HG03520 (cell line): ENCODE data around the gene NDEL1.

Experiments
- ATAC-seq: cut with Tn5 transposase; IDR thresholded peaks from one replicate; pipeline ENCODE4 v1.9.1; 2021; ENCODE audit warnings: mild to moderate bottlenecking, moderate library complexity; ENCODE audit not compliant: unreplicated experiment

NDEL1 gene

DNA sequence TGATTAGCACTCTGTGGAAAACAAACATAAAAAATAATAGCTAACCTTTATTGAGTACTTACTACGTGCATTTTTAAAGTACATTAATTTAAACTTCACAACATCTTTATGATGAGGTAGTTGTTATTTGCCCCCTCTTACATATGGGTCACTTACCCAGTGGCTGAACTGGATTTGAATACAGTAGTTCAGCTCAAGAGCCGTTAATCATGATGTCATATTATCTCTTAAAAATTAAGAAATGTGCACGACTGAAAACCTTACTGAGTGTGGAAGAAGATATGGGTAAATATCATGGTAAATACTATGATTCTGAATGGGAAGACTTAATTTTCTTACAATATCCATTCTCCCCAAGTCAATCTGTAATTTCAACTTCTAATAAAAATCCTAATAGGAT is 17.6 kb downstream of the NDEL1 start:
- no peak for ATAC-seq

DNA sequence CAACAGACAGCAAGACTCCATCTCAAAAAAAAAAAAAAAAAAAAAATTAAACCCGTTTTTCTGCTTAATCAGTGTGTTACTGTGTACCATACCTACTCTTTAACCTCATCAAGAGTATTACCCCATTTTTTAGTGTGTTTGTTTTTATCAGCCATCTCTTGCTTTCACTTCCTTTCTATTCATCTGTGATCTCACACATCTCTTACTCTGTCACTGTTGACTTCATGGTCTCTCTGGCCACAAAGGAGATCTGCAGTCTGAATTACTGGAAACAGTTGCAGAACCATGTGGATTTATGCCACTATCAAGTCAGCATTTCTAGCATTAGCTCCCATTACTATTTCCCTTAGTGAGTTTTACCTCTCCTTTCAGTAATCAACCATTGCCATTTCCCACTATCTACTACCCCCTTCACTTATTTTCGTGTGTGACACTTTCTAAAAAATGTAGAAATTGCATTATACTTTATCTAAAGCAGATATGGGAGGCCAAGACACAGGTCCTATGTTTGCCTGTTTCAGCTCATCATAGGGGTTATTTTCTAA is 20.1 kb downstream of the NDEL1 start:
- no peak for ATAC-seq

DNA sequence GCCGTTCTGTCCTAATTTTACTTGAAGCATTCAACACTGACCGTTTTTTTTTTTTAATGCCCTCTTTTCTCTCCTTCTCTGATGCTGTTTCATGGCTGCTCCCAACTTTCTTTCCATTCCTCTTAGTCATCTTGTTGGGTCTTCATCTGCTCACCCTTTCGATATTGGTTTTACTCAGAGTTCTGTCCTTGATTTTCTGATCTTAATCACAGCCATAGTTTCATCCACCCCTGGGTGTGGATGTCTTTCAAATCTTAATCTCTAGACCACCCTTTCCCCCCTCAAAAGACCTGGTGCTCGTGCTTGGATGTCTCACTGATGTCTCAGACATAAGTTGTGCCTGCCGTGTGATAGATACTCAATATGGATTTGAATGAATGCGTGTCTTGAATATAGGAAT is 22.4 kb downstream of the NDEL1 start:
- ATAC-seq, result no peak

DNA sequence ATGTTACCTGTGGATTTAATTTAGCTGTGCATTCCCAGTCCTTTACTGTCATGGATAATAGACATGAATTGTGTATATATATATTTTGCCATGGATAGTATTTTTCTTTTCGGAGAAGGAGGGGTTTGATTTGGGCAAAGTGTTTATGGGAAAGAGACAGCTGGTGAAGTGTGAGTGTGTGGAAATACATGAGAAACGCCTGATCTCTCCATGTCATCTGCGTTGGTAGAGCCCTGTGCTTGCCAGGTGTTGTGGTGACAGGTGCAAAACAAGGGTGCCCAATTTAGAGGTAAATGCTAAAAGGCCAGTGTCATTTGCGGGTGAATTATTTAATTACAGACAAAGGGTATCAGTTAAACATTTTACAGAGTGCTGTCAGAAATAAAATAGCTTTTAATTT is 23.4 kb downstream of the NDEL1 start:
- ATAC-seq, result no peak

DNA sequence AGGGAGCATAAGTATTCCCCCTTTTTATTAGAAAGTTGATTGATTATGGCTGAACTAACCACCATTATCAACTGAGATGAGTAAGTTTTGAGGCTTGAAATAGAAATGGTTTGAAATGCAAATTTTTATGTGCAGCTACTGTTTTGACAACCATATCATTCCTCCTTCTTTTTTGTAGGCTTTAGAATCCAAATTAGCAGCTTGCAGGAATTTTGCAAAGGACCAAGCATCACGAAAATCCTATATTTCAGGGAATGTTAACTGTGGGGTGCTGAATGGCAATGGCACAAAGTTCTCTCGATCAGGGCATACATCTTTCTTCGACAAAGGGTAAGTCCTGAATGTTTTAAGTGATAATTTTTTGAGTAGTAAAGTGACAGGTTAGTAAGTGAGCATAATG is 24.1 kb downstream of the NDEL1 start:
- ATAC-seq, result no peak

DNA sequence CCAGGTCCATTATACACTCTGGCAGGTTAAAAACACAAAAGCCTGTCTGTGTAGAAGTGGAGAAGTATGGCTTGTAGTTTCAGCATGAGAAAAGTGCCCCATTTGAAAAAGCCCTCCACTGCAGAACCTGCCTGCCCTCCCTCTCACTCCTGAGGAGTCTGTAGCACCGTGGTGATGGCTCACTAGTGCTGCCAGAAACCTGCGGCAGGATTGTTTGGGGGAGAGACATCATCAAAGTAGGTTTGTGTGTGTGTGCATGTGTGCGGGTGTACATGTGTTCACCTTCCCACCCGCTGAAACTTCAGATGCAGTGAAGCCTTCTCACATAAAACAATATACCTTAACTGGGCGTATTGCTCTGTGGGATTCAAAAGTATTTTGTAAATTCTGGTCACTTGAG is 26.9 kb downstream of the NDEL1 start:
- no peak for ATAC-seq

DNA sequence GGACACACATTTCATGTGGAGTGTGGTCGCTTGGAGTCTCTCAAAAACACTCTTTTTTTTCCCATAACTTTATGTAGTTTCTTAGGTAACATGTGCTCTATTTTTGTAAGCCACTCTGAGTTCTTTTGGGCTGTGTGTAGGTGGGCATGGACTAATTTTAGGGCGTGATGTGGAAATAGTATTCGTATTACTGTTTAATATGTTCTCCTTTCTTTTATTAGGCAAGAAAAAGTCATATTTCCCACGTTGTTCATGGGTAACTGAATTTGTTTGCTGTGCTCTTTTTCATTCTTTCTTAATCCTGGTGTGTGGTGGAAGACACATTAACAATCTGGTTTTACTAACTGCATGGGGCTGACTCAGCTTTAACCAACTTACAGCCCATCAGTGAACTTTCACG is 27.4 kb downstream of the NDEL1 start:
- ATAC-seq, result no peak

DNA sequence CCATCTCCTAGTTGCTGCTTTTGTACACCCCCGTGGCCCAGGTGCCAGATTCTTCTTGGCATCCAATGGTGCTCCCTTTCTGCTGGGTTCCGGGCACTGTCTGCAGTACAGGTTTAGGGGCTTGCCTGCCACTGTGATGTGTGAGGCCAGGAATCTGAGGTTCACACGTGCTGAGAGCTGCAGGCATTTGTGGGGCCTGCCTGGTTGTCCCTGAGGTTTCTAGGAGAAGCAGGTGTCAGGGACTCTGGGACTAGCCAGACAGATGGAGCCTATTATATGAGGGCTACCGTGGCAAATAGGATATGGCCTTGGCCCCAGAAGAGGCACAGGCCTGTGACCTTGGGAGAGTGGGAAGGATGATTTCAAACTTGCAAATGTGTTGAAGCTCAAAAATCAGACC is 29.3 kb downstream of the NDEL1 start:
- ATAC-seq, result no peak

DNA sequence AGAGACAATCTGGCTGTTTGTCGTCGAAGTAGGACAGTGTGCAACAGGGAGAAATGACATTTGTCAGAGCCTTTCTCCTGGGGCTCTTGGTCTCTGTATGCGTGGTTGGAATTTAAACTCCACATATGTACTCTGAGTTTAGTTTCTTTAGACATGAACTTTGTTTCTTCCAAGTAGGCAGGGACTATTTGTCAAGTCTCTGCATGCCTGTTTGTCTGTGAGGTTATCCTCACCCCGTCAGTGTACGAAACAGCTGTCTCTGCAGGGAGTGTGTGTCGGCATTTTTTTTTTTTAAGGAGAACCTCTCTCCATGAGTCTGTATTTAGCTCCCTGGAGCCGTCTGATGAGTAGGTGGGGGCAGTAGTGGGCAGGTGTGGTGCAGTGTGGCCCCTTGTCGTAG is 29.7 kb downstream of the NDEL1 start:
- no peak for ATAC-seq

DNA sequence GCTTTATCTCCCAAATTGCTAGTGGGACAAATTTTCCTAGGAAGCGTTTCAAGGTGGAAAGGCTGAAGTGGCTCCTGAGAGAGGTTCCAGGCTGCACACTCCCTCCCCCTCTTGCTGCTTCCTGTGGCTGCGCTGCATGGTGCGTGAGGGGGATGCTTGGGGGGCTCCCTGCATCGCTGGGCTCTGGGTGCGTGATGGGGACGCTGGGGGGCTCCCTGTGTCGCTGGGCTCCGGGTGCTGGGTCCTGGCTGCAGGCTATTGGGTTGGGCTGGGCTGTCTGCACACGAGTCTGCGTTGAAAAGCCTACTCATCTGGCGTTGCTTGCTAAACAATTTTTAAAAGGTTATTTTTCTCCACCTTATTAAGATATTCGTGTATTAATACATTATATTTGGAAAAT is 30.1 kb downstream of the NDEL1 start:
- ATAC-seq, result no peak

DNA sequence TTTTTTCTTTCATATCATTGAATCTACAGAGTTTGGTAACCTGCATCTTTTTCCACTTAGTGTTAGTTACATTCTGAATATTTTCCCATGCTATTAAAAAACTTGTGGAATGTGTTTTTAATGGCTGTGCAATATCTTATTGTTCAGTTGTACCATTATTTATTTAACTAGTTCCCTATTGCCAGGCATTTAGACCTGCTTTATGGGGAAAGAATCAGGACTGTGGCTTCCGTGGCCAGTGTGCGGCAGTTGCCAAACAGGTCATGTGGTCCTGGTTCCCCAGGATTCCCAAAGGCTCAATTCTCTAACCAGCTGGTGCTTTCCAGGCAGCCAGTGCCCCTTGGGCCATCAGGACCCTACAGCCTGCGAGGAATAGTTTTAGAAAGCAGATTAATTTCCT is 30.8 kb downstream of the NDEL1 start:
- no peak for ATAC-seq

DNA sequence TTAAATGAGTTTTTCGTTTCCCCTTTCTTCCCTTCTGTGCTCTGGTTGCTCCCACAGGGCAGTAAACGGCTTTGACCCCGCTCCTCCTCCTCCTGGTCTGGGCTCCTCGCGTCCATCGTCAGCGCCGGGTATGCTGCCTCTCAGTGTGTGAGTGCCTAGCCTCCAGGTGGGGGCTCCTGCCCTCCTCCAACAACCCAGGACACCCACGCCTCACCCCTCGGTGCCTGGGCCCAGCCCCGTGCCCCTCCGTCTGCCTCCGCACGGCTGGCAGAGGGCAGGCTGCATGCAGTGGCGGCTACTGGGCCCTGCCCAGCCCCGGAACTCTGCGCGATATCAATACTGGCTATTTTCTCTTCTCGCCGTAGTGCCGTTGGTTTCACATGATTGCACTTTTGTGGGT is 31.2 kb downstream of the NDEL1 start:
- ATAC-seq, result no peak

DNA sequence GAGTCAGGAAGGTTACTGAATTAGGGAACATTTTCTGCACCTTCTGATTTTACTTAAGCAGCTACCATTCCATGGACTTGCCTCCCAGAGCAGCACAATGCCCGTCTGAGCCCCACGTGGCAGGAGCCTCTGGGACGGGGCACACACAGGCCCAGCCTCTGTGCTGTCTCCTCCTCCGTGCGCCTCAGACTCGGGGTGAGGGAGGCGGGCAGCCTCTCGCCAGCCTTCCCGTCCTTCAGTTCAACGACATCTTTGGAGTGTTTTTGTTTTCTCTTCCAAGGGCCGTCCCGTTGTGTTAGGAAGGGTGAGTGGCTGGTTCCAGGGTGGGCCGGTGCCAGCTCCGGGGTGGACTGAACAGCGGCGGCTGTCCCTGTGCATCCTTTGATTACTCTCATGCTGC is 31.8 kb downstream of the NDEL1 start:
- no peak for ATAC-seq

DNA sequence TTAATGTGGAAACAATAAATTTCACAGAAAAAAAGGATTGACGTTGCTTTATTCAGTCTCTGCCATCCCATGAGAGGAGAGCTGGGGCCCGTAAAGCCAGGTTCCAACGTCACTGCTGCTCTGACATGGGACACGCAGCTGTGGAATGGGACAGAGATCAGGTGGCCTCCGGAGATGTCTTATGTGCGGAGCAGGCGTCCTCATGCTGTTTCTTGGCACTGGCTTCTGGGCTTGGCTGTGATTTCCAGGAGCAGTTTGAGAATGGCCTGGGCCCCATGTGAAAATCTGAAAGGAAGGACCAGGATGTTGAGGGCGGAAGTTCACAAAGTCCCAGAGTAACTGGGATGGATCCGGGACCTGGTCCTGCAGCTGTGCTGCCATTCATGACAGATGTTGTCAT is 32.4 kb downstream of the NDEL1 start:
- ATAC-seq, result no peak

DNA sequence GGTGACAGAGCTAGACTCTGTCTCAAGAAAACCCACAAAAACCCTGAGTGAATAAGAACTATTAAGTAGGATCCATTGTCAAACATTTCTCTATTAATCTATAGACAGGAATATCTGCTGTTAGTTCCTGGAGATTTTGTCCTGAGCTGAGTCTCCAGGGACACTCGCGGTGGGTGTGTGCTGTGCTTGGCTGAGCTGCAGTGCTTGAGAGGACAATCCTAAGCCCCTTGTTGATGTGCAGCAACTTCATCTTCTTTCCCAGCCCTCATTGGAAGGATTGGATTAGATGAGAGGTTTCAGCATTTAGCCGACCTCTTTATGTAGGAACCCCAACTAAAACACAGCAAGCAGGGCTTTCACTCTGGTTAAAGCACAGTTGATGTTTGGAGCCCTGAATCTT is 33.3 kb downstream of the NDEL1 start:
- ATAC-seq, result no peak

DNA sequence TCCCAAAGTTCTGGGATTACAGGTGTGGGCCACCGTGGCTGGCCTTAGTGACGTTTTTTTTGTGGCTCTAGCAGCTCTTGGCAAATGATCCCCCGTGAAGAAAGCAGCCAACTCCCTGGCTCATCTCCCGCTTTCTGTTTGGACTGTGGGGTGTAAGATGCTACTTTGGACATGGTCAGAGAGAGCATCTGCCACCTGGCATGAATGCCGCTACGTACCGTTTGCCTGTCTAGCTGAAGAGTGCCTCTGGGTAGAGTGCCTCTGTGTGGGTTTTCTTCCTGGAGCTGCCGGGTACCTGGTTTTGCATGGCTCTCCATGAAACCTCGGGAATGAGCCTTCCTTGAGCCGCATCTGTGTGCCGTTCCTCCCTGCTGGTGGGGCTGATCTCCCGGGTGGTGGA is 34.3 kb downstream of the NDEL1 start:
- no peak for ATAC-seq

DNA sequence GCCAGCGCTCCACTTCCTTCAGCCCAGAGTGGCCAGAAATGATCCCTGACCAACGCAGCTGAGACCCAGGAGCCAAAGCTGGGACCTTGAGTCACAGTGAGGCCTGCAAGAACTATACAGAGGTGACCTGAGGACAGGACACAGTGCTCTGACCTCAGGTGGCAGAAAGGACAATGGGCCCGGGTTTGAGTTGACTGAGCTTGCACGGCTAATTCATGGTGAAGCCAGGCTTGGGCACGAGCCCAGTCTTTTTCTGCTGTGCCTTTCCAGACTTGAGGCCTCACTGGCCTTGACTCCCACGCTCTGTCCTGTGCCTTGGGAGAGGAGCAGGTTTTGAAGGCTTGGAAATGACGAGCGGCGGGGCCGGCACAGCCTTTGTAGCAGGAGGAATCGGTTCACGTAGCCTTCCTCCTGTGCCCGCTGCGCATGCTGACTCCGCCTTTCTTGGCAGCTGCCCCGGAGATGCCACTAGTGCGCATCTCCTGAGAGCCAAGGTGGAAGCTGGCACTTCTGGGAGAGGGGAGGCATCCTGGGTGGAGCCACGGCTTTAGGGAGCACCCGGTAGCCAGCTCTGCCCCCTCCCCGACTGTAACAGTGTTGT is 34.9 kb downstream of the NDEL1 start:
- no peak for ATAC-seq

DNA sequence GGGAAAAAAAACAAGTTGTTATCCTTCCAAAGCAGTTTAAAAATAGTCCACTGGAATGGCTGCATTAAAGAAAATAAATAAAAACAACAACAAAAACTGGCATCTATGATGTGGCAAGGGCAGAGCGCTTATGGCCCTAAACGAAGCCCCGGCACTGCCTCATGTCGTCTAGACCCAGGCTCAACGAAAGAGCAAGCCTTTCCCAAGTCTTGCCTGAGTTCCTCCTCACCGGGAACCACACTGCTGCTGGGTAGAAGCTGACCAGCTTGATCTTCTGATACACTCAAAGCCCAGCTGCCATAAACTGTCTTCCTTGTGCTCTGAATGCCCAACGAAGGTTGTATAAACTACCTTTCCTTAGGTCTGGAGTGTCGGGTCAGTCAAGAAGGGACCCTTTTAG is 37.0 kb downstream of the NDEL1 start:
- no peak for ATAC-seq

DNA sequence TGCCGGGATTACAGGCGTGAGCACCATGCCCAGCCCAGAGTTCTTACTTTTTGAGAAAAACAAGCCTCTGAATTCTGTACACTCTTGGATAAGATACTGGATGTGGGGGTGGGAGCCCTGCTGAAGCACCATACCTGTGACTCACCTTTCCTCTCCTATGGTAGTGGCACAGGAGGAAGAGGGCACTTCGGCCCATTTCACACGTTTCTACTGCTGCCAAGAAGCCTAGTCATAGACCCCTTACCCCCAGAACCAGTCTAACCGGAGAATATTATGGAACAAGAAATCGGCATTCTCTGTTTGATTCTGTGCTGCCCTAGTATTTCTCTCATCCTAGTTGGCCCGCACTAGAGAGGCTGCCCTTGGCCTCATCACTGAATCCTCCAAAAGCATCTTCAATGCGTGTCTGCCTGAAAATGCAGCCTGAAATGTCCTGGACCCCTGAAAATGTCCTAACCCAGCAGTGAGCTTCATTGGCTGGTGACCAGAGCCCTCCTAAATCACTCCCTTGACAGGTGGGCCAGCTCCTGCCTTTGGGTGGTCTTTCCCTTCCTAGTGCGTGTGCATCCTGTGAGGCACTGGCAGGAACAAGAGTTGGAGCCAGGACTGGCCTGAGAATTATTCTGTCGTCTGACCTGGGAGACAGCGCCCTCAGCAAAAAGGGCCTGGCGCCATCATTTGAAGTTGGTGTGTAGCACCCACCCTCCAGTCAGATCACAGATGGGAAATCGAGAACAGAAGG is 37.9 kb downstream of the NDEL1 start:
- no peak for ATAC-seq

DNA sequence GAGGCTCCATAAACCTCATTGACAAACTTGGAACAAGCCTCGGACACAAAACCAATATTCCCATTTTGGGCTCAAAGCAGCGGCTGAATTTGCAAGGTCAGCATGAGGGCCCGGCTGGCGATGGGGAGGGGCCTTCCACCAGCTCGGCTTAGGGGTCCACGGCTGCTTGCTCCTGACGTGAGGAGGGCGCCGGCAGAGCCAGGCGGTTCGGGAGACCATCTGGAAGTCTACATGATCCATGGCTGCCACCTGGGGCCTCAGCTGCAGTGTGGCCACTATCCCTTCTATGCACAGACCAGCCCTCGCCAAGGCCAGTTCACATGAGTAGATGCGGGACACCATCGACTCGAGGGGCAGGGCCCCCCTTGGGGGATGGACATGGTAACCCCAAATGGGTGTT is 39.1 kb downstream of the NDEL1 start:
- ATAC-seq, result no peak

DNA sequence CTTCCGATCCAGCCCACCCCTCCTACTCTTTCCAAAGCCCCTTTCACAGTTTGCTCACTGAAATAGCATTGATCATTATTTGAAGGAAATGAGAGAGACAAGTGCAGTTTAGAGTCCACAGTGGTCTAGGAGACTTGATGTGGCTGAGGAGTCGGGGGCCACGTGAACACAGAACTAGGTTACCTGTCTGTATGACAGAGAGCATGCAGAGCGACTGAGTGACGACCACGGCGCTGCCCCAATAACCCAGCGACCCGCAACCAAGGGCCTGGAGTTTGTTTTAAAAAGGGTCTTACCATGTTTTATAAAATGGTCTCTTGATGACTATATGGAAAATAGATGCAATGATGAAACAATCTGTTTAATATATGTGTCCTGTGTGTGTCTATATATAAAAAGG is 39.5 kb downstream of the NDEL1 start:
- no peak for ATAC-seq

DNA sequence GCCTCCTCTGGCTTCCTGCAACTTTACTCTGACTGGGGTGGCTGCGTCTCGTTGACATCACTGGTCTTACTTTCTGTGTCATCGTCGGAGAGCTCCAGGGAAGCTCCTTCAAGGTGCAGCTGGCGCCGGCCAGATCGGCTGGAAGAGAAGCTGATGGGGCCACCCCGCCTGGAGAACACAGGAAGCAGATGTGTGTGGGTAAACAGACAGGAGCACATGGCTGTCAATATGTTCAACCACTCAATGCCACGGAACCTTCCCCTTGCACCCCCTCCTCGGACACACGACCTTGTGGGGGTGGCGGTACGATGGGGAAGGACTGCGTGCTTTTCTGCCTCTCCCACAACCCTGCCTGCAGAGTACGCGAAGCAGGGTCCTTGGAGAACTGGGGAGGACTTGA is 40.1 kb downstream of the NDEL1 start:
- no peak for ATAC-seq

DNA sequence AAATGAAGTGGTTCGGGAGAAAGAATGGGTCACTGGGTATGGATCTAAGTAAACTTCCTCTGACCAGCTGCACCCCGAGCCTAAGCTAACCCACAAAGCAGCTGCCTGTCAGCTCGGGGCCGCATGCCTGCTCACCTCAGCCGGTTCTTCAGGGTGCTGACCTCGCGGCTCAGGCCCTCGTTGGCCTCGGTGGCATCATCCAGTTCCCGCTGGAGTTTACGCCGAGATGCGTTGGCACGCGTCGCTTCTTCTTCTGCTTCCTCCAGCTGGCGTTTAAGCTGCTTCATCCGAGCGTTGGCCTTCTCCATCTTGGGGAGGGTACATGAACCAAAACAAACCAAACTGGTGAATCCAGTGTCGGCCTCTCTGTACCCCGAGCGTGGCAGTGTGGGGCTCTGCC is 41.1 kb downstream of the NDEL1 start:
- ATAC-seq, result no peak
